WTC11 (cell line): ENCODE data around the gene TRMT11. TPM values are rescaled to one million over a fixed set of nuclear protein-coding genes. Genes with fewer than 3 reads are reported as not detected.

Experiments
- ATAC-seq: fragments of 200-7000 bp; cut with Tn5 transposase; 2 replicates; pipeline ENCODE4 v1.10.0; 2021; ENCODE audit warnings: mild to moderate bottlenecking, moderate library complexity
- CTCF ChIA-PET: fragments of 300-600 bp; sonication (Branson Sonifier 250); formaldehyde crosslinking; loops from one replicate; lab custom pipeline; 2021; ENCODE audit warnings: antibody characterized with exemption; lab: Charles Lee
- POLR2A ChIA-PET: fragments of 350-600 bp; sonication (Branson Sonifier 250); formaldehyde crosslinking; loops from one replicate; lab custom pipeline; 2021; ENCODE audit warnings: antibody characterized with exemption; lab: Charles Lee
- DNase-seq: peaks from one replicate; pipeline ENCODE4 v3.0.0; 2021; ENCODE audit warnings: low spot score
- H3K27ac Mint-ChIP-seq: 2 replicates; pipeline ENCODE4 v1.8.0; 2021; ENCODE audit warnings: mixed read lengths
- H3K27me3 Mint-ChIP-seq: 2 replicates; pipeline ENCODE4 v1.8.0; 2021; ENCODE audit warnings: low read depth, mild to moderate bottlenecking, moderate library complexity, mixed read lengths
- H3K36me3 Mint-ChIP-seq: 2 replicates; pipeline ENCODE4 v1.8.0; 2021; ENCODE audit warnings: mixed read lengths
- H3K4me1 Mint-ChIP-seq: 2 replicates; pipeline ENCODE4 v1.8.0; 2022; ENCODE audit warnings: mixed read lengths
- H3K4me3 Mint-ChIP-seq: 2 replicates; pipeline ENCODE4 v1.8.0; 2021; ENCODE audit warnings: mild to moderate bottlenecking, moderate library complexity, mixed read lengths
- H3K9me3 Mint-ChIP-seq: 2 replicates; pipeline ENCODE4 v1.8.0; 2021; ENCODE audit warnings: mixed read lengths
- ARID4B ChIP-seq: sonication (generic); formaldehyde crosslinking; IDR thresholded peaks from 2 replicates; pipeline ENCODE4 v1.8.0; 2023; ENCODE audit warnings: missing genetic modification reagents, mild to moderate bottlenecking, borderline replicate concordance
- ELF4 ChIP-seq: sonication (generic); formaldehyde crosslinking; IDR thresholded peaks from 2 replicates; pipeline ENCODE4 v1.8.1; 2022; ENCODE audit warnings: low read depth, mild to moderate bottlenecking, moderate library complexity, missing genetic modification reagents
- FOXP1 ChIP-seq: sonication (generic); formaldehyde crosslinking; IDR thresholded peaks from 2 replicates; pipeline ENCODE4 v1.8.0; 2022; ENCODE audit warnings: missing genetic modification reagents, mild to moderate bottlenecking, moderate library complexity, borderline replicate concordance
- HMGA2 ChIP-seq: fragments of 250-450 bp; sonication (Bioruptor Pico); IDR thresholded peaks from 2 replicates; pipeline ENCODE4 v1.4.0; 2021; ENCODE audit warnings: mild to moderate bottlenecking, moderate library complexity
- JUN ChIP-seq: sonication (generic); formaldehyde crosslinking; IDR thresholded peaks from 2 replicates; pipeline ENCODE4 v1.8.0; 2023; ENCODE audit warnings: mild to moderate bottlenecking, missing genetic modification reagents
- NR3C1 ChIP-seq: sonication (generic); formaldehyde crosslinking; conservative IDR thresholded peaks from 2 replicates; pipeline ENCODE4 v1.8.1; 2023; ENCODE audit warnings: low read depth, mild to moderate bottlenecking, missing genetic modification reagents
- ZNF416 ChIP-seq: fragments of 250-450 bp; sonication (Bioruptor Pico); IDR thresholded peaks from 2 replicates; pipeline ENCODE4 v1.9.0; 2021; ENCODE audit warnings: mild to moderate bottlenecking, inconsistent platforms
- ZNF532 ChIP-seq: fragments of 250-450 bp; sonication (Bioruptor Pico); IDR thresholded peaks from 2 replicates; pipeline ENCODE4 v1.9.0; 2021; ENCODE audit warnings: mild to moderate bottlenecking, borderline replicate concordance
- ZSCAN18 ChIP-seq: fragments of 250-450 bp; sonication (Bioruptor Pico); IDR thresholded peaks from 2 replicates; pipeline ENCODE4 v2.1.2; 2022; ENCODE audit warnings: mild to moderate bottlenecking, moderate library complexity
- total RNA-seq: library from RNA; stranded (reverse); gene quantifications from 3 replicates; pipeline ENCODE4 v1.2.3, GENCODE V29; 2021
- TF ChIP-seq, protein P1 (sequence below): fragments of 250-450 bp; sonication (Bioruptor Pico); IDR thresholded peaks from 2 replicates; pipeline ENCODE4 v1.9.0; 2021; ENCODE audit warnings: moderate library complexity, mild to moderate bottlenecking, inconsistent platforms, borderline replicate concordance
- TF ChIP-seq, protein P2 (sequence below): sonication (generic); formaldehyde crosslinking; IDR thresholded peaks from 2 replicates; pipeline ENCODE4 v1.8.1; 2023; ENCODE audit warnings: mild to moderate bottlenecking, missing genetic modification reagents
- TF ChIP-seq, protein P3 (sequence below): sonication (generic); formaldehyde crosslinking; IDR thresholded peaks from 2 replicates; pipeline ENCODE4 v1.8.0; 2023; ENCODE audit warnings: missing genetic modification reagents
- TF ChIP-seq, protein P4 (sequence below): sonication (generic); formaldehyde crosslinking; IDR thresholded peaks from 2 replicates; pipeline ENCODE4 v1.8.1; 2023; ENCODE audit warnings: mild to moderate bottlenecking, missing genetic modification reagents

TRMT11 gene
- total RNA-seq, 1 experiment from 2014 or later = 32.3 TPM

DNA sequence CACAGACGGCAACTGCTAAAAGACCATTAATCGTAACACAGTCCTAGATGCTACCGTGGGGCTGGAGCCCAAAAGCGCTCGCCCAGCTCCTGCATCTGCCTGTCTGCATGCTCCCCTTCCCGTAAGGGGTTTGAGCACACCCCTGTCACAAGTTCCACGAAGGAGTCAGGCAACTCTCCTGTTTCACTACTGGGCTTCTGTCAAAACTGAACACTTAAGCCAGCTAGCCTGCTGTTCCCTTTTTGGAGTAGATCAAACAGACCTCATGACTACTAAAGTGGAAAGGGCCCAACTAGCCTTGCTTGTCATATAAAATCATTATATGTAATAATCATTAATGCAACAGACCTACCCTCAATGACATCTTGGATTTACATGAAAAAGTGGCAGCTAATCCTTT, 61.3 kb downstream of the TRMT11 start (continued):
- TF ChIP-seq ZSCAN18 (CRISPR knock-in tag) = no peak

- H3K9me3 Mint-ChIP-seq = peaks cover 6% of the 10 kb centered on the region
- CTCF ChIA-PET = no interaction called here
Observed at GRCh38 chr6:126048635-126049034, 62.3 kb downstream of the TRMT11 start.

More at GRCh38 chr6:126048635-126049034, 62.3 kb downstream of the TRMT11 start:
- ATAC-seq = no peak
- no peaks in the 10 kb centered on the region for H3K4me1 Mint-ChIP-seq
- POLR2A ChIA-PET = no interaction called here
- DNase-seq = no peak
- TF ChIP-seq, protein P1, sequence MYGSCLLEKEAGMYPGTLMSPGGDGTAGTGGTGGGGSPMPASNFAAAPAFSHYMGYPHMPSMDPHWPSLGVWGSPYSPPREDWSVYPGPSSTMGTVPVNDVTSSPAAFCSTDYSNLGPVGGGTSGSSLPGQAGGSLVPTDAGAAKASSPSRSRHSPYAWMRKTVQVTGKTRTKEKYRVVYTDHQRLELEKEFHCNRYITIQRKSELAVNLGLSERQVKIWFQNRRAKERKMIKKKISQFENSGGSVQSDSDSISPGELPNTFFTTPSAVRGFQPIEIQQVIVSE (CRISPR knock-in tag) = no peak
- TF ChIP-seq ZNF532 (no peak), JUN (CRISPR knock-in tag) (no peak), NR3C1 (CRISPR knock-in tag) (no peak), FOXP1 (CRISPR knock-in tag) (no peak), ARID4B (CRISPR knock-in tag) (no peak), ELF4 (no peak), ZNF416 (CRISPR knock-in tag) (no peak), HMGA2 (CRISPR knock-in tag) (no peak)
- TF ChIP-seq, protein P2, sequence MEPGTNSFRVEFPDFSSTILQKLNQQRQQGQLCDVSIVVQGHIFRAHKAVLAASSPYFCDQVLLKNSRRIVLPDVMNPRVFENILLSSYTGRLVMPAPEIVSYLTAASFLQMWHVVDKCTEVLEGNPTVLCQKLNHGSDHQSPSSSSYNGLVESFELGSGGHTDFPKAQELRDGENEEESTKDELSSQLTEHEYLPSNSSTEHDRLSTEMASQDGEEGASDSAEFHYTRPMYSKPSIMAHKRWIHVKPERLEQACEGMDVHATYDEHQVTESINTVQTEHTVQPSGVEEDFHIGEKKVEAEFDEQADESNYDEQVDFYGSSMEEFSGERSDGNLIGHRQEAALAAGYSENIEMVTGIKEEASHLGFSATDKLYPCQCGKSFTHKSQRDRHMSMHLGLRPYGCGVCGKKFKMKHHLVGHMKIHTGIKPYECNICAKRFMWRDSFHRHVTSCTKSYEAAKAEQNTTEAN (CRISPR knock-in tag) = no peak
- TF ChIP-seq, protein P3, sequence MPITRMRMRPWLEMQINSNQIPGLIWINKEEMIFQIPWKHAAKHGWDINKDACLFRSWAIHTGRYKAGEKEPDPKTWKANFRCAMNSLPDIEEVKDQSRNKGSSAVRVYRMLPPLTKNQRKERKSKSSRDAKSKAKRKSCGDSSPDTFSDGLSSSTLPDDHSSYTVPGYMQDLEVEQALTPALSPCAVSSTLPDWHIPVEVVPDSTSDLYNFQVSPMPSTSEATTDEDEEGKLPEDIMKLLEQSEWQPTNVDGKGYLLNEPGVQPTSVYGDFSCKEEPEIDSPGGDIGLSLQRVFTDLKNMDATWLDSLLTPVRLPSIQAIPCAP (CRISPR knock-in tag) = no peak
- TF ChIP-seq, protein P4, sequence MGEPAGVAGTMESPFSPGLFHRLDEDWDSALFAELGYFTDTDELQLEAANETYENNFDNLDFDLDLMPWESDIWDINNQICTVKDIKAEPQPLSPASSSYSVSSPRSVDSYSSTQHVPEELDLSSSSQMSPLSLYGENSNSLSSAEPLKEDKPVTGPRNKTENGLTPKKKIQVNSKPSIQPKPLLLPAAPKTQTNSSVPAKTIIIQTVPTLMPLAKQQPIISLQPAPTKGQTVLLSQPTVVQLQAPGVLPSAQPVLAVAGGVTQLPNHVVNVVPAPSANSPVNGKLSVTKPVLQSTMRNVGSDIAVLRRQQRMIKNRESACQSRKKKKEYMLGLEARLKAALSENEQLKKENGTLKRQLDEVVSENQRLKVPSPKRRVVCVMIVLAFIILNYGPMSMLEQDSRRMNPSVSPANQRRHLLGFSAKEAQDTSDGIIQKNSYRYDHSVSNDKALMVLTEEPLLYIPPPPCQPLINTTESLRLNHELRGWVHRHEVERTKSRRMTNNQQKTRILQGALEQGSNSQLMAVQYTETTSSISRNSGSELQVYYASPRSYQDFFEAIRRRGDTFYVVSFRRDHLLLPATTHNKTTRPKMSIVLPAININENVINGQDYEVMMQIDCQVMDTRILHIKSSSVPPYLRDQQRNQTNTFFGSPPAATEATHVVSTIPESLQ = no peak
- no peak overlapping the region for H3K4me3 Mint-ChIP-seq
- peaks cover 27% of the 10 kb centered on the region for H3K36me3 Mint-ChIP-seq
- H3K27me3 Mint-ChIP-seq = no peaks in the 10 kb centered on the region
- H3K27ac Mint-ChIP-seq = no peak overlapping the region
